GM19397 (cell line): ENCODE measurements around the gene KIF24.
"Not testable (repeated sequence)": the region's sequence is repeated elsewhere in the genome, so short reads cannot be mapped to it uniquely, and the experiment has no call there.

Experiments used
- ATAC-seq: cut with Tn5 transposase; IDR thresholded peaks from one replicate; pipeline ENCODE4 v1.9.1; 2021; ENCODE audit warnings: mild to moderate bottlenecking, moderate library complexity; ENCODE audit not compliant: unreplicated experiment

The KIF24 gene

DNA sequence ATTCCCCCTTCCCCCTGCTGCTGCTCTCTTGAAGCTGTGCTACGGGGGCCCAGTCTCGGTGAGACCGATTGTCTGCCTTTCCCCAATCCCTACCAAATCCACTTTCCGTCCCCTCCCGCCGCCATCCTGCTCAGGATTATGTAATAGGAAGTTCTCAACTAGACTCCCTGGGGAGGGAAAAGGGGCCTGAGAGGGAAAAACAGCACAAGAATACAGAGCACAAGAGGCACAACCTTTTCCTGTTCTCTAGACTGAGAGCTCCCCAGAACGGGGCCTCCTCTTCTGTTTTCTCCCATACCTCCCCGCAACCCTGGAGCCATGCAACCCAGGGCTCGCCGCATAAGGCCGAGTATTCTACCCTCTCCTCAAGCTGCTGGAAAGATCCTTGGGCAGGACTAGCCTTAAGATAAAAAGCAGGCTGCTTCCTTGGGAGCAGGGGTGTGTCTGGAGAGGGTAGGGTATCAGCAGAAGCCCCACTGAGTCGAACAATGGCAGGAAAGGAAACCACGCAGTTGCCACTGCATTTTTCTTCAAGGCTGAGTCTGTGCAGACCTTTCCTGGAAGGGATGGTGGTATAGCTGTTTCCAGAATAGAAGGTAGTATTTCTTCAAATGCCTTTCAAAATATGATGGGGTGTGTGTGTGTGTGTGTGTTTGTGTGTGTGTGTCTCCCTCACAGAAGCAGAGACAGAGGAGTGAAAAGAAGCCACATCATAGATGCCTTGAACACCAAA, 34.7 kb upstream of the KIF24 start:
- no peak for ATAC-seq

DNA sequence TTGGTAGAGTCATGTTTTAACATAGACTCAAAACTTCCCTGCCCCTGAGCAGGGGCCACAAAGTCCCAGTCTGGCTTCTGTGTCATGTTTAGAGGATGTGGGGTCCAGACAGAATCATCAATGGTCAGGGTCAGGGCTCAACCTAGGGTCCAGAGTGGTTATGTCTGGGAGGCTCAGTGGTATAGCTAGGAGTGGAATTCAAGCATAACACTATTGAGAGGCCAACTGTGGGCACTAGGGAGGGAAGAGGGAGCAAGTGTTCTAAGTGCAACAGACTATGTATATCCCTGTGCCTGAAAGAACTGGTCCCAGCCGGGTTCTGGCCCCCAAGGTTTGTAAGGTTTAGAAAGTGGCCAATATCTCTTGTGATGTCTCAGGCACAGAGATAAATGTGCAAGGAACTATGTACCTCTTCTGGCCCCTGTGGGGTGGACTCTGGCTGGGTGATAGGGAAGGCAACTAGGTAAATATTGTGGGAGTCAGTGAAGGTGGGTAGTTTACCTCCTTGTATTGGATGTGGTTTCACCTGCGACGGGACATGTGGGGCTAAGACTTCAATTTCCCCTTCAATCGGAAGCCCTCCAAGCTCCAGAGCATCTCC, 33.6 kb upstream of the KIF24 start:
- ATAC-seq: no peak

DNA sequence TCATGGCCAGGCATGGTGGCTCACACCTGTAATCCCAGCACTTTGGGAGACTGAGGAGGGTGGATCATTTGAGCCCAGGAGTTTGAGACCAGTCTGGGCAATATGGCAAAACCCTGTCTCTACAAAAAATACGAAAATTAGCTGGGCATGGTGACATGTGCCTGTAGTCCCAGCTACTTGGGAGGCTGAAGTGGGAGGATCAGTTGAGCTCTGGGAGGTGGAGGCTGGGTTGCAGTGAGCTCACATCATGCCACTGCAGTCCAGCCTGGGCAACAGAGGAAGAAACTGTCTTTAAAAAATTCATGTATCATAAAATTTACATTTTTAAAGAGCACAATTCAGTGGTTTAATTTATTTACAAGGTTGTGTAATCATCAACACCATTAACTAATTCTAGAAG, 23.9 kb upstream of the KIF24 start:
- not testable (repeated sequence) for ATAC-seq

DNA sequence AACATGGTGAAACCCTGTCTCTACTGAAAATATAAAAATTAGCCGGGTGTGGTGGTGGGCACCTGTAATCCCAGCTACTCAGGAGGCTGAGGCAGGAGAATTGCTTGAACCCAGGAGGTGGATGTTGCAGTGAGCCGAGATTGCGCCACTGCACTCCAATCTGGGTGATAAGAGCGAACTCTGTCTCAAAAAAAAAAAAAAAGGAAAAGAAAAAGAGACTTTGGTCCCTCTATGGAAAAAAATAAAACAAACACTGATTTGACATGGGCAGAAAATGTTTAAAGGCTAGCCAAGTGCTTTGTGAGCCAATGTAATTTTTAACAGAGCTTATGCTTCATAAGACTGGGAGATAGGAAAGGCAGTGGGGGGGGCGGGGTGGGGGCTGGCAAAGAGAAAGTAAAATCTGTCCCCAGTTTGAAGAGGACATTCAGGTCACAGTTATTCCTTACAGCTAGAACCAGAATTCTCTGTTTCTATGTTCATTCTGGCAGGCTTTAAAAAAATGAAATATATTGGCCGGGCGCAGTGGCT, 23.1 kb upstream of the KIF24 start:
- not testable (repeated sequence) for ATAC-seq

DNA sequence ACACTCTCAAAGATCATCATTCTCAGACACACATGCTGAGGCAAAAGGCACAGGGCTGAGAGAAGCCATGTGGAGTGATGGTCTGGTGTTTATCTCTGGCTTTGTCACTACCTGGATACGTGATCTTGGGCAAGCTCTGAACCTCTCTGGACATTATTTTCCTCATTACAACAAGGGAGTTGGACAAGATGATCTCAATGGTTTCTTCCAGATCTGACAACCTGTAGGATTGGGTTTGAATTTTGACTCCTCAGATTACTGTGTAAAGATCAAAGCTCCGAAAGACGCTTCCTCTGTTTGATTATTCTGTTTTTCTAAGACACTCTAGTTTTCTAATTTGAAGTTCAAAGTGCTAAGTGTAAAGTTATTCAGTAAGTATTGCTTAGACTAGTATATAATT, 20.3 kb upstream of the KIF24 start:
- ATAC-seq: no peak

DNA sequence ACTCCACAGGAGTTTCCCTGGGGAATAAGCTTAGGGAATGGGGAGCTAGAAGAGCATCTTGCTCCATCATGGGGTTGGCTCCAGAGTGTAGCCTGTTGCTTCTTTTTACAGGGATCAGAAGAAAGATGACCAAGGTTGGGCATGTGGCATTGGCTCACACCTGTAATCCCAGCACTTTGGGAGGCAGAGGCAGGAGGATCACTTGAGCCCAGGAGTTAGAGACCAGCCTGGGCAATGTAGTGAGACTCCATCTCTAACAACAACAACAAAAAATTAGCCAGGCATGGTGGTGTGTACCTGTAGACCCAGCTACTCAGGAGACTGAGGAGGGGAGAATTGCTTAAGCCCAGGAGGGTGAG, 18.7 kb upstream of the KIF24 start:
- ATAC-seq: no peak

DNA sequence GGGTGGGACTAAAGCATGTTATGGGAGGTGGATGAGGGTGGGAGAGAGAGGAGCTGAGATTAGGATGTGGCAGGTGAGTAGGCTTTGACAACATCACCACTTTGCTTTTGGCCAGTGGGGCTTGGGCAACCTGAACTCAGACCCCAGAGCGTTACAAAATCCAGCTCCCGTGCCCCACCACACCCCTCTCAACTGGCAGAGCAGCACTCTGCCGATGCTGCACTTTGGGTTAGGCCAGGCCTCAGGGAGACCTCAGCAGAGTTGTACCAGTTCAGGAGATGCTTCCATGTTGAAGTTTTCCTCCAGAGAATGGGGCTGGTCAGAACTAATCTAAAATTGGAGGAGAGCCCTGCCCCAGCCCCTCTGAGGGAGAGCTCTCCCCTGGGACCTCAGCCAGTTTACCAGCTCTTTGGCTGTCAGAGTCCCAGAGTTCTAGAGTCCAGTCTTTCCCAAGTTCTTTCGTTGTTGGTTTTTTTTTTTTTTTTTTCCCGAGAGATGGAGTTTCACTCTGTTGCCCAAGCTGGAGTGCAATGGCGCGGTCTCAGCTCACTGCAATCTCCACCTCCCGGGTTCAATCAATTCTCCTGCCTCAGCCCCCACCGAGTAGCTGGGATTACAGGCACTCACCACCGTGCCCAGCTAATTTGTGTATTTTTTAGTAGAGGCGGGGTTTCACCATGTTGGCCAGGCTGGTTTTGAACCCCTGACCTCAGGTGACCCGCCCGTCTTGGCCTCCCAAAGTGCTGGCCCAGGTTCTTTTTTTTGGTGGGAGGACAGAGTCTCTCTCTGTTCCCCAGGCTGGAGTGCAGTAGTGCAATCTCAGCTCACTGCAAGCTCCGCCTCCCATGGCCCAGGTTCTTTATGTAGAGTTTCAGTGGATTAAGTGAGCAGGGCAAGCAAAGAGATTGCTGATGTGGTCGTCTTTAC, 18.1 kb upstream of the KIF24 start:
- ATAC-seq: no peak

DNA sequence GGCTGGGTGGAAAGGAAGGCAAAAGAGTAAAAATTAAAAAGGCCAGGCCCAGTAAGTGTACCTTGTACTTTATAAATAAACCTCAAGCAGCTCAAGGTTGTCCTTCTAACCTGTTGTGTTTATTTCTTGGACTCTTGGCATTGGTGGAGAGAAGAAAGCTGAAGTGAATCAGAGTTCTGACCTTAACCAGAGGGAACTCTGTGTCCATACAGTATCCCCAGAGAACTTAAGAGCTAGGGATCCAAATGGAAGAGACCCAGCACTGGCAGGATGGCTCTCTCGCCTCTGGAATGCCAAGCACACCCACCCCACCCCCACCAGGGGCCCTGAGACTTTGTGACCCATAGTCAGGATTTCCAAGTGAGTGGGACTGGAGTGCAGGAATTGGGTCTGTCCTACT, 14.5 kb upstream of the KIF24 start:
- no peak for ATAC-seq

DNA sequence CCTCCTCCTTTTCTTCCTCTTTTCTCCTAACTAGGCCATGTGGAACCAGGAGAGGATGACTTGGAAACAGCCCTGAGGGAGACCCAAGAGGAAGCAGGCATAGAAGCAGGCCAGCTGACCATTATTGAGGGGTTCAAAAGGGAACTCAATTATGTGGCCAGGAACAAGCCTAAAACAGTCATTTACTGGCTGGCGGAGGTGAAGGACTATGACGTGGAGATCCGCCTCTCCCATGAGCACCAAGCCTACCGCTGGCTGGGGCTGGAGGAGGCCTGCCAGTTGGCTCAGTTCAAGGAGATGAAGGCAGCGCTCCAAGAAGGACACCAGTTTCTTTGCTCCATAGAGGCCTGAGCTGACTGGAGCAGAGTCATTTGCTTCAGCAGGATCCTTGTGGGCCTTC, 14.0 kb upstream of the KIF24 start:
- no peak for ATAC-seq

DNA sequence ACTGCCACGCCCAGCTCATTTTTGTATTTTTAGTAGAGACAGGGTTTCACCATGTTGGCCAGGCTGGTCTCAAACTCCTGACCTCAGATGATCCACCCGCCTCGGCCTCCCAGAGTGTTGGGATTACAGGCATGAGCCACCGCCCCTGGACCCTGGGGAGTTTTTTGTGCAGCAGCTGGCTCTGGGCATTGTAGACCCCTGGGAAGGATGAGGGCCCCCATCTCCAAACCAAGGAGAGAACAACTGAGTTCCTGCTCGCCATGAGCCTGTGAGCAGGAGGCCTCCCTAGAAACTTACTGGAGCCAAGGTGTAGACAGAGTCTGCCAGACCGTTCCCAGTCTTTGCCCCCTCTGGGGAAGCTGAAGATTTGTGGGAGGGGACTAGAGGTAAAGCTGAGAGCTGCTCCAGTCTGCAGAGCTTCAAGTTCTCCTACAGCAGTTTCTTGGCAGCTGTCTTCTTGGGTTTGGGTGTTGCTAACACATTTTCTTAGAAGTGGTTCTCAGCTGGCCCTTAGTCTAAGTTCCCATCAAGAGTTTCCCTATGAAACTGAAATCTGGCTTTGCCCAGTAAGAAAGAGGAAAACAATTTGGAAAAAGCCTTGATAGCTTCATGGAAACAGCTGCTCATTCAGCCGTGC, 12.7 kb upstream of the KIF24 start:
- ATAC-seq: no peak

DNA sequence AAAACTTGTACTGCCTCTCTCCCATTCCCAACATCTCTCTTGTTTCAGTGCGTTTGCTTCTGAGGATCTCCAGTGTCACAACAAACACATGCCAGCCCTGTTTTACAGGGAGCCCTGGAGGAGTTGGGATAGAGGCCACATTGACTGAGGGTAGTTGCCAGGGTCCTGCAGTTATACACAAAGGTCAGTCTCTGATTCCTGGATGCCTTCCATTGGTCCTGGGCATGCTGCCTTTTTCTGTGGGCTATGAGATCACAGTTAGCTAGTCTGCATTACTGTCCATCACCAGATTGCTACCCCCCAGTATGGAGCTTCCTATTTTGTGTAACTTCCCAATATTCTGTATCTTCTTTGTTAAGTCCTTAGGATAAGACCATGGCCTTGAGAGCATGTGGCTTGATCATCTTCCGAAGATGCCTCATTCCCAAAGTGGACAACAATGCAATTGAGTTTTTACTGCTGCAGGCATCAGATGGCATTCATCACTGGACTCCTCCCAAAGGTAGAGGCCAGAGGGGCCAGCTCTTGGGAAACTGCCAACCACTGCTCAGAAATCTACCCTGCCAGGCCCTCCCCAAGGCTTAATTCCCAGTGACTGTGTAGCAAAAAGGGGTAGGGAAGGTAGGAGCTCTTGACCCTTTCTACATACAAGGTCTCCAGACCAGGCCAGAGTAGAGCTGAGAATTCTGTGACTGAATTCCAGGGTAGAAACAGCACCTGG, 9.8 kb upstream of the KIF24 start:
- ATAC-seq: no peak

DNA sequence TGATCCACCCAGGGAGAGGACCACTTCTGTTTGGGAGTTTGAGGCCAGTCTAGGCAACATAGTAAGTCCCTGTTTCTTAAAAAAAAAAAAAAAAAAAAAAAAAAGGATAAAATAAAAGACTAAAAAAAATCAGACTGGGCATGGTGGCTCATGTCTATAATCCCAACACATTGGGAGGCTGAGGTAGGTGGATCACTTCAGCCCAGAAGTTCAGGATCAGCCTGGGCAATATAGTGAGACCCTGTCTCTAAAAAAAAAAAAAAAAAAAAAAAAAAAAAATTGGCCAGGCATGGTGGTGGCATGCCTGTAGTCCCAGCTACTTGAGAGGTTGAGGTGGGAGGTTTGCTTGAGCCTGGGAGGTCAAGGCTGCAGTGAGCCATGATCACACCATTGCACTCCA, 9.0 kb upstream of the KIF24 start:
- ATAC-seq: not testable (repeated sequence)

DNA sequence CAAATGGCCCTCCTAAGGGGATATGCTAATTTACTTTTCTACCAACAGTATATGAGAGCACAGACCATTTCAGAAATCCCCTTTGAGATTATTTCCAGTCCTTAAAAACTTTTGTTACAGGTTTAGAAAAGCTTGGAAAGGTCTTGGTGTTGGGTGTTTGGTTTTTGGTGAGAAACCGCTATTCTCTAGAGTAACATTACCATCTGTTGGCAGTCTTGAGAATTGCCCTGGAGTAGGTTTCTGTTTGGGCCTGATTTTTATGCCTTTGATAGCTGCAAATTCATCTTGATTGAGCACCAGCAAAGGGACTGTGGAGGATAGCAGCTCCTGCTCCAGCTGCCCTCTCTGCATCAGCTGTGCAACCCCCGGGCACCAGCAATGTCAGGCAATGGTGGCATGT, 8.3 kb upstream of the KIF24 start:
- ATAC-seq: no peak

DNA sequence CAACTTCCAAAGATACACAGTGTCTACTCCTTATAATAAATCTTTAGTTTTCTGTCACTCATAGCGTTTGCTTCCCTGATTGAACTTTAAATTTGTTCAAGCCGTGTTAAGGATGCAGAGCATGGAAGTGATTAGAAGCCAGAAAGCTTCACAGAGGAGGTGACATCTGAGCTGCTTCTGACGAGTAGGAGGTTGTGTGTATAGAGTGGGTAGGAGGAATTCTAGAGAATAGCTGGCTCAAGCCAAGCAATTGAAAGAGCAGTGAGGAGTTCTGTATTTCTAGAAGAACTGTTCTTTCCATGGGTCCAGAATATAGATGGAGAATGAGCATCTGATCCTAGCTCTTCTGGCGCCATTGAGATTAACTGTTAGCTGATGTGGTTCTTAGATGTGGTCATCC, 6.3 kb upstream of the KIF24 start:
- no peak for ATAC-seq

DNA sequence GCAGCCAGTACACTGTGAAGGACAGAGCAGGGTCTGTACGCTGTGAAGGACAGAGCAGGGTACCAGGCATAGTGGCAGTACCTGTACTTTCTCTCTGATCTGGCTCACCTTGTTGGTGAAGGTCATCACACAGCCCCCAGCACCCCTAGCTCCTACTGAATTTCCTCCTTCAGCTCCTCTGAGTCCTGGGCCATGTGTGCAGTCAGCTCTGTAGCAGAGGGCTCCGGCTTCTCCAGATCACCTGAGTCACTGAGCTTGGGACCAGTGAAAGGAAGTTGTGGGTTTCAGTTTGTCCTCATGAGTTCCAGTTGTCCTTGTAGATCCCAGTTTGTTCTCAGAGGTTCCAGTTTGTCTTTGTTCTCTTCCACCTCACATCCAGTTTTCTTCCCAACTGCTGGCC, 5.8 kb upstream of the KIF24 start:
- no peak for ATAC-seq

DNA sequence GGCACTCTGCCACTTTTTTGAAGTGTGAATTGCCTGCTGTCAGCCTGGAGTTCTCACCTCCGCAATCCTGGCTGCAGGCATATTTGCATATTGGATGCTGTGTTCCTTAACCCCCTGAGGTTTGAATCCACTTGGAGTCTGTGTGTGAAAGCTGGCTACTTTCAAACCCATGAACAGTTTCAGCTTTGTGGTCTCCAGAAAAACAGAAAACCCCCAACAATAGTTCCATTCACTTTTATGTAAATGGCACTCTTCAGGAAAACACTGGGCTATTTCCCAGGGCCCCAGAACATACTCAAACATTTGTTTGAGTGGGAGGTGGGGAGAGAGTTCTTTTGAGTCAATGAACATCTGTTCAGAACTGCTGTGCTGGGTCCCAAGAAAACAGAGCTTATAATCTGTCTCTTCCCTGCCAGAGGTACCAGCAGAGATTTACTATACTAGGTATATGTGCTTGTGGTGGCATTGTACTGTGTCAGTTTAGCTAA, 5.3 kb upstream of the KIF24 start:
- no peak for ATAC-seq

DNA sequence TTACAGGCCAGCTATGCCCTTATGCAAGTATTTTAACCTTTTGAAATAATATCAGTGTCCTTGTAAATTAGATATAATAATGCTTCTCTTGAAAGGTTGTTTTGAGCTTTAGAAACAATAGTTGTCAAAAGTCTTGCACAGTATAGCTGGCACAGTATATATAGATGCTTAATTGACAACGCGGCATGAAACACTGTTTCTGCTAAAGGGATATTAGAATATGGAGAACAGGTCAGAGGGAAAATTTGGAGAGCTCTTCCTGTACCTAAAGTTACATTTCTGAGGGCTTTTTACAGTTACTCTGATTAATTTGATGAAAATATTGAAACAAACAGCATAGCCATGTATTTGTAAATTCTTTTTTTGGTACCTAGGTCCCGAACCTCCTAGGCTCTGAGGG, 4.8 kb upstream of the KIF24 start:
- no peak for ATAC-seq

DNA sequence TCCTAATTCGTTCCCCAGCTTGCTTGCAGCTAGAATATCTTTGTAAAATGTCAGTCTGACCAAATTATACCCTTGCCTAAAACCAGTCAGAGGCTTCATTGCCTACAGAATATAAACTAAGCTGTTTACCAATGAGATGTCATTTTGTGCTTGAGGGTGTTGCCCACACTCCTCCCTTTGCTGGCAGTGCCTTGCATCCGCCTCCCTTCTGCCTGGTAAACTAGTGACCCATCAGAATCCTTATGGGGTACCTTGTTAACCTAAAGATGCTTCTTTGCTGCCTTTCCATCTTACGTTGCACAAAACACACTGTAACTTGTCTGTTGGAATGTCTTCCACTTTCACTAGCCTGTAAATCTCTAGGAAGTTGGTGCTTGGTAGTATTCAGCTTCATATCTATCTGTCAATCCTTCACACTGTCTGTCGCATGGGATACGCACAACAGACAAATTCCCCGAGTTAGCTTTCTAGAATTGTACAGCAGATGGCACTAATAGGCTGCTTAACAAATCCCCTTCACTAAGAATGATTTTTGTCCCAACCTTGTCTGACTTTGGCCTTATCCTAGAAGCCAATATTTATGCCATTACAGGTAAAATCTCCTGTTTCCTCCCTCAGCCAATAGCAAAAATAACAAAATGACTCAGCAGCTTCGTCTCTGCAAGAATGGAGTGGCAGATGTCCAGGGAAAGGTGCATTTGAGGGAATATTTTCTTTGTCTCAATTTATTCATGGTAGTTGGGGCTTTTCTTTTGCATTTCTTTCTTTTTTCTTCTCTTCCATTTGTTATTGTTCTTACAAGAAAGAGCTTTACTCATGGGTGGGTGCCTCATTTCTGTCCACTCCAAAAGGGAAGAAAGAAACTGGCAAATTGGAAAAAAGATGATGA, 3.3 kb upstream of the KIF24 start:
- ATAC-seq: no peak

DNA sequence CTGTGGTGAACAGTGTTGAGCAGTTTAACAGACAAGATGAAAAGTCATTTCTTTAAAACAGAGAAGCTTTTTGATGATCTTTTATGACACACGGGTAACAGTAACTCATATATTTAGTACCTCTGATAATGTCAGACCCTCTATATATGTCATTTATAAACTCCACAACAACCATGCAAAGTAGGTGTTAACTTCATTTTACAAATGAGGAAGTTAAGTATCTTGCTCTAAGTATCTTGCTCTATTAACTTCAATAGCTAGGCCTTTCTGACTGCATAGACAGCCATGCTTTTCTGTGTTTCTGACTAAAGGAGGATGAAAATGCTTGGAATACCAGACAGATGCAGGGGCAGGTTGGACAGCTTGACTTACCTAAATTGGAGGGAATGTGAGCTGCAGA, 2.1 kb upstream of the KIF24 start:
- no peak for ATAC-seq
